ENCODE data around the gene SYCP2L.
A peak's percentile ranks its signal among the peaks of the same experiment; 100 is the strongest.

Gene SYCP2L

DNA sequence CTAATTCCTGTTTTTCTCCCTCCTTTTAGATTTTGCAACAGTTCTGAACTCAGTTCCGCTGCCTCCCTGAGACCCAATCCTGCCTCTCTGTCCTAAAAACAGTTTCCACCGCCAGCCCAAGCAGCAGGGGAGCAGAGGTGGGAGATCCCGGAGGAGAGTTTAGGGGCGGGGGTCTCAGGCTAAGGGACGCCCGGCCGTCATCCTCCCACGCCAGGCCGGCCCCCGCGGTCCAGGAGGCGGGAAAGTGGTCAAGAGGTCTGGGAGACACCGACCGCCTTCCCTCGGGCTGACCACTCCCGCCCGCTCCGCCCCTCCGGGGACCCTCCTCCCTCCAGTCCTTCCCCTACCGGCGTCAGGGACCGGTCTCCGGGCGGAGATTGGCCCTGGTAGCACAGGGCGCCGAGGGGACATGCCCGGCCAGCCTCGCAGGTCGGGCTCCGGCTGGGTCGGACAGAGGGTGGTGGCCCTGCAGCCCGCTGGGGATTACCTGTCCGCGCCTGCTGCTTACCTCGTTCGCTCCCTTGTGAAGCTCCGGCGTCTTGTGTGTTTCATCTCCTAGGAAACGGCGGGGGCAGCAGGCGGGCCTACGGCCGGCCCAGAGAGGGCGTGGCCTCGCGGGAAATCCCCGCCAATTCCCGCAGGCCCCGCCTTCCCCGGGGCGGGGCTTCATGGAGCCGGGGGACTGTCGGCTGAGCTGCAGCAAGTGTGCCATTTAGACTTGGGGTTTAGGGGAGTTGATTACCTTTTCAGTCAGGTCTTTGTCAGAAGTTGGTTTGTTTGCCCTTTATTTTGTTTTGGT lies 48.7 kb upstream of the SYCP2L start, which contains the start of gene MAK (continued):
- TF ChIP-seq, protein P1, sequence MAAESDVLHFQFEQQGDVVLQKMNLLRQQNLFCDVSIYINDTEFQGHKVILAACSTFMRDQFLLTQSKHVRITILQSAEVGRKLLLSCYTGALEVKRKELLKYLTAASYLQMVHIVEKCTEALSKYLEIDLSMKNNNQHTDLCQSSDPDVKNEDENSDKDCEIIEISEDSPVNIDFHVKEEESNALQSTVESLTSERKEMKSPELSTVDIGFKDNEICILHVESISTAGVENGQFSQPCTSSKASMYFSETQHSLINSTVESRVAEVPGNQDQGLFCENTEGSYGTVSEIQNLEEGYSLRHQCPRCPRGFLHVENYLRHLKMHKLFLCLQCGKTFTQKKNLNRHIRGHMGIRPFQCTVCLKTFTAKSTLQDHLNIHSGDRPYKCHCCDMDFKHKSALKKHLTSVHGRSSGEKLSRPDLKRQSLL (tag by site-specific recombination; IDR thresholded peaks at IDR 0.05), result no peak
- TF ChIP-seq ZNF626 (tag by site-specific recombination; IDR thresholded peaks at IDR 0.05), result no peak
- TF ChIP-seq, protein P2, sequence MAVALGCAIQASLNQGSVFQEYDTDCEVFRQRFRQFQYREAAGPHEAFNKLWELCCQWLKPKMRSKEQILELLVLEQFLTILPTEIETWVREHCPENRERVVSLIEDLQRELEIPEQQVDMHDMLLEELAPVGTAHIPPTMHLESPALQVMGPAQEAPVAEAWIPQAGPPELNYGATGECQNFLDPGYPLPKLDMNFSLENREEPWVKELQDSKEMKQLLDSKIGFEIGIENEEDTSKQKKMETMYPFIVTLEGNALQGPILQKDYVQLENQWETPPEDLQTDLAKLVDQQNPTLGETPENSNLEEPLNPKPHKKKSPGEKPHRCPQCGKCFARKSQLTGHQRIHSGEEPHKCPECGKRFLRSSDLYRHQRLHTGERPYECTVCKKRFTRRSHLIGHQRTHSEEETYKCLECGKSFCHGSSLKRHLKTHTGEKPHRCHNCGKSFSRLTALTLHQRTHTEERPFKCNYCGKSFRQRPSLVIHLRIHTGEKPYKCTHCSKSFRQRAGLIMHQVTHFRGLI (tag by site-specific recombination; IDR thresholded peaks at IDR 0.05), result peak; percentile 72; the same call in 1 of the 2 replicates
- peak; percentile 72; the same call in 1 of the 2 replicates for TF ChIP-seq ZNF10 (tag by site-specific recombination; IDR thresholded peaks at IDR 0.05)
- TF ChIP-seq, protein P3, sequence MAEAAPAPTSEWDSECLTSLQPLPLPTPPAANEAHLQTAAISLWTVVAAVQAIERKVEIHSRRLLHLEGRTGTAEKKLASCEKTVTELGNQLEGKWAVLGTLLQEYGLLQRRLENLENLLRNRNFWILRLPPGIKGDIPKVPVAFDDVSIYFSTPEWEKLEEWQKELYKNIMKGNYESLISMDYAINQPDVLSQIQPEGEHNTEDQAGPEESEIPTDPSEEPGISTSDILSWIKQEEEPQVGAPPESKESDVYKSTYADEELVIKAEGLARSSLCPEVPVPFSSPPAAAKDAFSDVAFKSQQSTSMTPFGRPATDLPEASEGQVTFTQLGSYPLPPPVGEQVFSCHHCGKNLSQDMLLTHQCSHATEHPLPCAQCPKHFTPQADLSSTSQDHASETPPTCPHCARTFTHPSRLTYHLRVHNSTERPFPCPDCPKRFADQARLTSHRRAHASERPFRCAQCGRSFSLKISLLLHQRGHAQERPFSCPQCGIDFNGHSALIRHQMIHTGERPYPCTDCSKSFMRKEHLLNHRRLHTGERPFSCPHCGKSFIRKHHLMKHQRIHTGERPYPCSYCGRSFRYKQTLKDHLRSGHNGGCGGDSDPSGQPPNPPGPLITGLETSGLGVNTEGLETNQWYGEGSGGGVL (tag by site-specific recombination; IDR thresholded peaks at IDR 0.05), result peak; percentile 20; the same call in 1 of the 2 replicates
- TF ChIP-seq, protein P4, sequence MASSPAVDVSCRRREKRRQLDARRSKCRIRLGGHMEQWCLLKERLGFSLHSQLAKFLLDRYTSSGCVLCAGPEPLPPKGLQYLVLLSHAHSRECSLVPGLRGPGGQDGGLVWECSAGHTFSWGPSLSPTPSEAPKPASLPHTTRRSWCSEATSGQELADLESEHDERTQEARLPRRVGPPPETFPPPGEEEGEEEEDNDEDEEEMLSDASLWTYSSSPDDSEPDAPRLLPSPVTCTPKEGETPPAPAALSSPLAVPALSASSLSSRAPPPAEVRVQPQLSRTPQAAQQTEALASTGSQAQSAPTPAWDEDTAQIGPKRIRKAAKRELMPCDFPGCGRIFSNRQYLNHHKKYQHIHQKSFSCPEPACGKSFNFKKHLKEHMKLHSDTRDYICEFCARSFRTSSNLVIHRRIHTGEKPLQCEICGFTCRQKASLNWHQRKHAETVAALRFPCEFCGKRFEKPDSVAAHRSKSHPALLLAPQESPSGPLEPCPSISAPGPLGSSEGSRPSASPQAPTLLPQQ (tag by site-specific recombination; IDR thresholded peaks at IDR 0.05), result peak; percentile 15; the same call in 1 of the 2 replicates
- TF ChIP-seq ZNF510 (tag by site-specific recombination; IDR thresholded peaks at IDR 0.05; ENCODE audit: insufficient replicate concordance), result no peak
- TF ChIP-seq ZNF837 (tag by site-specific recombination; IDR thresholded peaks at IDR 0.05), result no peak
- TF ChIP-seq ZNF266 (tag by site-specific recombination; IDR thresholded peaks at IDR 0.05; ENCODE audit: low read depth), result no peak
- TF ChIP-seq ZBTB21 (tag by site-specific recombination; IDR thresholded peaks at IDR 0.05), result no peak
- no peak for TF ChIP-seq ZNF133 (tag by site-specific recombination; IDR thresholded peaks at IDR 0.05)
- TF ChIP-seq ZBTB1 (tag by site-specific recombination; IDR thresholded peaks at IDR 0.05), result no peak
- TF ChIP-seq ZBTB20 (tag by site-specific recombination; IDR thresholded peaks at IDR 0.05), result peak; percentile 78; the same call in 1 of the 2 replicates
- peak; percentile 25; the same call in 1 of the 2 replicates for TF ChIP-seq WT1 (tag by site-specific recombination; IDR thresholded peaks at IDR 0.05)
- no peak for TF ChIP-seq ZNF324 (tag by site-specific recombination; IDR thresholded peaks at IDR 0.05)
- TF ChIP-seq GLIS2 (tag by site-specific recombination; IDR thresholded peaks at IDR 0.05), result peak; percentile 94
- TF ChIP-seq, protein P5, sequence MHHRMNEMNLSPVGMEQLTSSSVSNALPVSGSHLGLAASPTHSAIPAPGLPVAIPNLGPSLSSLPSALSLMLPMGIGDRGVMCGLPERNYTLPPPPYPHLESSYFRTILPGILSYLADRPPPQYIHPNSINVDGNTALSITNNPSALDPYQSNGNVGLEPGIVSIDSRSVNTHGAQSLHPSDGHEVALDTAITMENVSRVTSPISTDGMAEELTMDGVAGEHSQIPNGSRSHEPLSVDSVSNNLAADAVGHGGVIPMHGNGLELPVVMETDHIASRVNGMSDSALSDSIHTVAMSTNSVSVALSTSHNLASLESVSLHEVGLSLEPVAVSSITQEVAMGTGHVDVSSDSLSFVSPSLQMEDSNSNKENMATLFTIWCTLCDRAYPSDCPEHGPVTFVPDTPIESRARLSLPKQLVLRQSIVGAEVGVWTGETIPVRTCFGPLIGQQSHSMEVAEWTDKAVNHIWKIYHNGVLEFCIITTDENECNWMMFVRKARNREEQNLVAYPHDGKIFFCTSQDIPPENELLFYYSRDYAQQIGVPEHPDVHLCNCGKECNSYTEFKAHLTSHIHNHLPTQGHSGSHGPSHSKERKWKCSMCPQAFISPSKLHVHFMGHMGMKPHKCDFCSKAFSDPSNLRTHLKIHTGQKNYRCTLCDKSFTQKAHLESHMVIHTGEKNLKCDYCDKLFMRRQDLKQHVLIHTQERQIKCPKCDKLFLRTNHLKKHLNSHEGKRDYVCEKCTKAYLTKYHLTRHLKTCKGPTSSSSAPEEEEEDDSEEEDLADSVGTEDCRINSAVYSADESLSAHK (tag by site-specific recombination; IDR thresholded peaks at IDR 0.05), result peak; percentile 33; the same call in 1 of the 2 replicates
- no peak for TF ChIP-seq ZNF366 (tag by site-specific recombination; conservative IDR thresholded peaks at IDR 0.05)
- no peak for TF ChIP-seq ZNF302 (tag by site-specific recombination; IDR thresholded peaks at IDR 0.05; ENCODE audit: low read depth)
